GM21381 (cell line): ENCODE measurements around the gene ZNF57.
"Not testable (repeated sequence)": the region's sequence is repeated elsewhere in the genome, so short reads cannot be mapped to it uniquely, and the experiment has no call there.

Experiments used
- ATAC-seq: cut with Tn5 transposase; IDR thresholded peaks from one replicate; pipeline ENCODE4 v1.9.1; 2021; ENCODE audit warnings: mild to moderate bottlenecking, moderate library complexity; ENCODE audit not compliant: unreplicated experiment

ZNF57 gene

DNA sequence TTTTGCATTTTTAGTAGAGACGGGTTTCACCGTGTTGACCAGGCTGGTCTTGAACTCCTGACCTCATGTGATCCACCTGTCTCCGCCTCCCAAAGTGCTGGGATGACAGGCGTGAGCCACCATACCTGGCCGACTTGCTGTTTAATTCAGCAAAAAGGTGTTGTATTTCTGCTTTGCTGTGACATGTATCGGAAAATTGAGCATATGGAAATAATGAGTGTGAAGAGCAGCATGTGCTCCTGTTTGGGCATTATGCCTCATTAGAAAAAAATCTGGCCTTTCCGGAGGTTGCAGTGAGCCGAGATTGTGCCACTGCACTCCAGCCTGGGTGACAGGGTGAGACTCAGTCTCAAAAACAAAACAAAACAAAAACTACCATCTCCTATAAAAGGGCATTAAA is 10.2 kb upstream of the ZNF57 start:
- ATAC-seq: not testable (repeated sequence)

DNA sequence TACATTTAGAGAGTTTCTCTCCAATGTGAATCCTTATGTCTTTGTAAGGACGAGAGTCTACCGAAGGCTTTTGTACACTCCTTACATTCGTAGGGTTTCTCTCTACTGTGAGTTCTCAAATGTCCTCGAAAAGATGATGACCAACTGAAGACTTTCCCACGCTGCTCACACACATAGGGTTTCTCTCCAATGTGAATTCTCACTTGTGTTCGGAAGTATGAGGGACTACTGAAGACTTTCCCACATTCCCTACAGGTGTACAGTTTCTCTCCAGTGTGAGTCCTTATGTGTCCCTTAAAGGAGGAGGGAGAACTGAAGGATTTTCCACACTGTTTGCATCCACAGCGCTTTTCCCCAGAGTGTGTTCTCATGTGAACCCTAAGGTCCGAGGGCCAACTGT is 4.0 kb upstream of the ZNF57 start:
- no peak for ATAC-seq

DNA sequence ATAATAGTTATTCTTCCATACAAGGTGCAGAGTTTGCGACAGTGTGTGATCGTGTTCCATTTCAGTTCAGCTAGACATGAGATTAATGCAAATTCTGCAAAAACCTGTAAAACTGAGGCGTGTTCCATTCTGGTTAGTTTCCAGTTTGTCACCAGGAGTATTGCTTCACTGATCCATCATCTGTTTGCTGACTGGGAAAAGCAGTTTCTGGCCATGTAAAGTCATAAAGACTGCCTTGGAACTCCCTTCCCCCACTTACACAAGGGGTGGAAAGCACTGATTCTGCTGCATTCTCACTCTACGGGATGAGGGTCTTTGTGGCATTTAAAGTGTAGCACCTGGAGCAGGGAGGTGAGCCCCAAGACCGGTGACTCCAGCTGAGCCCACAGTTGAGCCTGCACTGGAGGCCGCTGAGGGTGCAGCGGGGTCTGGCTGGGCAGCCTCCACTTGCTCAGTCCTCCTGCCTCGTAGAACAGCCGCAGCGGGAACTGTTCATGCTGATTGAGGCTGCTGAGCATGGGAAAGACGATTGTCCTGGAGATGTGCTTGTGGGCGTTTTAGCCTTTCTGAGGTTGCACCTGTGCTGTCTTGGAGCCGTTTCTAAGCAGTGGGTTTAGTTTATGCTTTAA is 2.0 kb downstream of the ZNF57 start:
- no peak for ATAC-seq

DNA sequence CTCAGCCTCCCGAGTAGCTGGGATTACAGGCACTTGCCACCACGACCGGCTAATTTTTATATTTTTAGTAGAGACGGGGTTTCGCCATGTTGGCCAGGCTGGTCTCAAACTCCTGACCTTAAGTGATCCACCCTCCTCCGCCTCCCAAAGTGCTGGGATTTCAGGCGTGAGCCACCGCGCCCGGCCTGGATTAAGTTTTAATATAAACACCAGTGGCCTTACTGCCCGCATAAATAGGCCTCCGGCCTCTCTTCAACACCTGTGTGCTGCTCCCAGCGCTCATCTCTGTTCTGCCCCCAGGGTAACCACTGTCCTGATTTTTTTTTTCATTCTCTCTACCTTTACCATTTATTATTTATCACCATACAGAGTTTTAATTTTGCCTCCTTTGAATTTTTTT is 2.6 kb downstream of the ZNF57 start:
- not testable (repeated sequence) for ATAC-seq

DNA sequence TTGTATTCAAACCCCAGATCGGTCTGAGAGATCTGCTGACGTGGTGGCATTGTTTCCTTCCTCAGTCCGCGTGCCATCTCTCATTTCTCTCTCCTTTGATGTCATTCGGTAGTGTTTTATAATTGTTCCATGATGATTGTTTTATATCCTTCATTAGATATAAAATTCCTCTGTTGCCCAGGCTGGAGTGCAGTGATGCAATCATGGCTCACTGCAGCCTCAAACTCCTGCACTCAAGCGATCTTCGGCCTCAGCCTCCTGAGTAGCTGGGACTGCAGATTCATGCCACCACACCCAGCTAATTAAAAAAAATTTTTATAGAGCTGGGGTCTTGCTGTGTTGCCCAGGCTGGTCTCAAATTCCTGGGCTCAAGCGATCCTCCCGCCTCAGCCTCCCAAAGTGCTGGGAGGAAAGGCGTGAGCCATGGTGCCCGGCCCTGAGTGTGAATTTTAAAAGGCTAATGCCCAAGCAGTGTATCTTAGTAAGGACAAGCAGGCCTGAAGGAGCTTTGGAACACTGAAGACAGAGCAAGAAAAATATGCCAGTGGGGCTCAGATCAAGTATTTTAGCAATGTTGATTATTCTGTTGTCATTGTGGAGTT is 5.3 kb downstream of the ZNF57 start:
- ATAC-seq: no peak

DNA sequence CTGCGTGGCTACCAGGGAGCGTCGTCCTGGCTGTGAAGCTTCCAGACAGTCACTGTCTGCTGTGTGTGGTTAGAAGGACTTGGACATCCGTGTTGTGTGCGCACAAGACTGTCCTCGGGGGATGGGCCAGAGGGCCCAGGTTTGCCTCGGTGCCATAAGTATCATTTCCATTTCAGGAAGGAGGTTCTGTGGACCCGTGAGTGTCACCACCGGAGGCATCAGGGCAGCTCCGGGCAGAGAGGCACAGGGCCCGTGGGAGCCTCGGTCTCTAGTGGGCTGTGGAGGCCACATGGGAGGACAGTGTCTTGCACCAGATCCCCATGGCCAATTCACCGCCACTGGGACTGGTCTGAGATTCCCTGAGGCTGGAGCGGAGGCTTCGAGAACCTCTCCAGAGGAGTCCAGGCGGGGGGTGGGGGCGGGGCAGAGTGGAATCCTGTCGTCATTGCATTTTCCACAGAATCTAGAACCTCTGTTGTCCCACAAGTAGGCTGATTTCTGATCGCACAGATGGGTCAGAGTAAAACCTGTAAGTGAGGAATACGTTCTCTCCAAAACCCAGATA is 6.0 kb downstream of the ZNF57 start:
- ATAC-seq: no peak

DNA sequence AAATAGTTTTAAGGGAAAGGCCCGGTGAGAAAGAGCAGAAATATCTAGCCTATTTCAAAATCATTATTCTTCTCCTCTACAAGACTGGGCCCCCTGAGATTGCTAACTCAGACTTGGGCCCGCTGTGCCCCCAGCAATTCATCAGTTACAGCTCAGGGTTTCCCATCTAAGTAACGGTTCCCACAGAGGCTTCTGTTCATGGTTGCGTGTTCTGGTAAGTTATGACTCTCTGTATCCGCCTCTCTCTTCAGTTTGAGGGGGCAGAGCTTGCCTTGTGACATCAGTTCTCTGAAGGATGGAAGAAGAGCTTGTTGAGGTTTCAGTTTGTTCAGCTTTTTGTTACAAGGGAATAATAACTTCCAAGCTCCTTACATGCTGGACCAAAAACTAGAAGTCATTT is 11.6 kb downstream of the ZNF57 start:
- no peak for ATAC-seq

DNA sequence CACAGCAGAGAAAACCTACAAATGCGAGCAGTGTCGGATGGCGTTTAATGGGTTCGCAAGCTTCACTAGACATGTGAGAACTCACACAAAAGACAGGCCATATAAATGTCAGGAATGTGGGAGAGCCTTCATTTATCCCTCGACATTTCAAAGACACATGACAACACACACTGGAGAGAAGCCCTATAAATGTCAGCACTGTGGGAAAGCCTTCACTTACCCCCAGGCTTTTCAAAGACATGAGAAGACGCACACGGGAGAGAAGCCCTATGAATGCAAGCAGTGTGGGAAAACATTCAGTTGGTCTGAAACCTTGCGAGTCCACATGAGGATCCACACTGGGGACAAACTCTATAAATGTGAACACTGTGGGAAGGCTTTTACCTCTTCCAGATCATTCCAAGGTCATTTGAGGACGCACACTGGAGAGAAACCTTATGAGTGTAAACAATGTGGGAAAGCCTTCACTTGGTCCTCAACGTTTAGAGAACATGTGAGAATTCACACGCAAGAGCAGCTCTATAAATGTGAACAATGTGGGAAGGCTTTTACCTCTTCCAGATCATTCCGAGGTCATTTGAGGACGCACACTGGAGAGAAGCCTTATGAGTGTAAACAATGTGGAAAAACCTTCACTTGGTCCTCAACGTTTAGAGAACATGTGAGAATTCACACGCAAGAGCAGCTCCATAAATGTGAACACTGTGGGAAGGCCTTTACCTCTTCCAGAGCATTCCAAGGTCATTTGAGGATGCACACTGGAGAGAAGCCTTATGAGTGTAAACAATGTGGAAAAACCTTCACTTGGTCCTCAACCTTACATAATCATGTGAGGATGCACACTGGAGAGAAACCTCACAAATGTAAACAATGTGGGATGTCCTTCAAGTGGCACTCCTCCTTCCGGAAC is 16.8 kb downstream of the ZNF57 start:
- no peak for ATAC-seq

DNA sequence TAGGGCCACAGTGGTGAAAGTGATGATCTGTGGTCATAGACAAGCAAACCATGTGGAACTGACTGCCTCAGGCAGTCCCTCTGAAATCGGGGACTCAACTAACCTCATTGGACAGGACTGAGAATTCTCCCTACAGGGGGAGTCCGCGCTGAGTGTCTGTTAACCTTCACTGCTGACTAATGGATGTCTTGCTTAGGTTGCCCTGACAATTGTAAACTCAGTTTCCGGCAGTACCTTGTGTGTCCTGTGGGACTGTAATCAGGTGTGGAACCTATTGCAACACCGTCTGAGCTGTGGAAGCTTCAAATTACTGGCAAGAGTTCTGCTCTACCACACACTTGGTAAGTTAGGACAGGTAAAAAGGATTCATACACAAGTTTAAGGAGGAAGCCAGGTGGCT is 22.3 kb downstream of the ZNF57 start:
- ATAC-seq: no peak

DNA sequence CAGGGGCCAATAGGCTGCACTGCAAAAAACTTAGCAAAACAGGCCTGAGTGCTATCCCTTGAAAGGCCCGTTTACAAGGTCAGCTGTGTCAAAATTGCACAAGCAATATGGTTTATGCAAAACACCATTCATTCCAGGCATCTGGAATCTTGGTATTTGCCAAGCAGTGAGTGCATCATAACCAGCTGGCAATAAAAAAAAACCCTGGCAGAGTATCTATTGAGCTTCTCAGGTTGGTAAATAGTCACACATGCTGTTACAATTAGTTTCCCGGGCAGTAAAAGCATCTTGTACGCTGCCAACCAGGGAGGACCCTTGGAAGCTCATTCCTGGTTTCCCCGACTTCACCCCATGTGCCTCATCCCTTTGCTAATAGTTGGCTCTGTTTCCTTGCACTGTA is 22.8 kb downstream of the ZNF57 start:
- ATAC-seq: no peak

DNA sequence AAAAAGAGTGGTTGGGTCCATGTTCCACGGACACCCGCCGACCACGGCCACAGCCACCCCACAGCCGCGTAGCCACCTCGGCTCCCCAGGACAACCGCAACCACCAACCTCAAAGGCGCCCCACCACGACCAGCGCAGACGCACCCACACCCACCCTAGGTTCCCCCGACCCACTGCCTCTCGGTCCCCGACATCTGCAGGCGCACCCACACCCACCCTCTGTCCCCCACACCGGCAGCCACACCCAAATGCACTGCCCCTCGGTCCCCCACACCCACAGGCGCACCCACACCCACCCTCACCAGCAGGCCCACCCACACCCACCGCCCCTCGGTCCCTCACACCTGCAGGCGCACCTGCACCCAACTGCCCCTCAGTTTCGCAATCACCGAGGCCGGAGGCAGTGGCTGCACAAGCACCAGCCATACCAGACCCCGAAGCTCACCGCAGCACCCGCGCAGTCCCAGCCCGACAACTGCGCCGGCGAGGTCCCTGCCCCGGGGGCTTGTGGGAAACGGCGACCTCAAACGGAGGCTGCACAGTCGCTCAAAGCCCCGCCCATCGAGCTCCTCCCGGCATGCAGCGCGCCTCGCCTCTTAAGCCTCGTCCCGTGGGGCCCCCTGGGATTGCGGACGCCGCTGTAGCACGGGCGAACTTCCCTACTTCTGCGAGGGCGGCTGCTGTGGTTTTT is 25.8 kb downstream of the ZNF57 start:
- ATAC-seq: no peak

DNA sequence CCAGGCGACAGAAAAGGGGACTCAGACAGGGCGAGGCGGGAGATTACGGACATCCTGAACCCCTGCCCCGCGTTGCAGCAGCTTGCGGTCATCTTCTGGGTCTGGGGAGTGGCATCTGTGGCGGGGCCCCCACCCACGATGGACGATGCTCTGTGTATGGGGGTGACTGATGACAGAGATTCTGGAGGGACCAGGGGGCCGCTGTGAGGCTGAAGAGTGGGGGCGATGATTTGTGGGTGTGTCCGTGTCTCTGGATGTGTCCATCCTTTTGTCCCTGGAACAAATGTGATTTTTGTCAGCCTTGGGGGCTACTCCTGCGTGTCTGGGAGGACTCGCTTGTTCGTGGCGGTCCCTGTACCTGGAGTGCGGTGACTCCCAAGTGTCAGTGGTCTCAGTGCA is 26.3 kb downstream of the ZNF57 start:
- ATAC-seq: no peak

DNA sequence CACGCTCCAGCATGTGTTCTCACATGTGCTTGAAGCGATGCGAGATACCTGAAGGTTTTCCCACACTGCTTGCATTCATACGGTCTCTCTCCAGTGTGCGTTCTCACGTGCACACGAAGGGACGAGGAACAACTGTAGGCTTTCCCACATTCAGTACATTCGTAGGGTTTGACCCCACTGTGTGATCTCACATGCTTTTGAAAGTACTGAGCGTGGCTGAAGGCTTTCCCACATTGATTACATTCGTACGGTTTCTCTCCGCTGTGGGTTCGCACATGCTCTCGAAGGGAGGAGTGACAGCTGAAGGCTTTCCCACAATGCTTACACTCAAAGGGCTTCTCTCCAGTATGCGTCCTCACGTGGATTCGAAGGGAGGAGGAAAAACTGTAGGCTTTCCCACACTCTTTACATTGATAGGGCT is 32.8 kb downstream of the ZNF57 start:
- ATAC-seq: no peak

DNA sequence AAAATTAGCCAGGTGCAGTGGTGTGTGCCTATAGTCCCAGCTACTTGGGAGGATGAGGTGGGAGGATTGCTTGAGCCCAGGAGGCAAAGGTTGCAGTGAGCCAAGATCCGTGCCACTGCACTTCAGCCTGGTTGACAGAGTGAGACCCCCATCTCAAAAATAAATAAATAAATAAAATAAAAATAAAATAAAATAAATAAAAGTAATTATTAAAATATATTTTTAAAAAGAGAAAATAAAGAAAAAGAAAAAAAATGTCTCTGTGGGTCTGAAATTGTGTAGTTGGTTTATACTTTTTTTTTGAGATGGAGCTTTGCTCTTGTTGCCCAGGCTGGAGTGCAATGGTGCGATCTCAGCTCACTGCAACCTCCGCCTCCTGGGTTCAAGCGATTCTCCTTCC is 35.1 kb downstream of the ZNF57 start:
- ATAC-seq: not testable (repeated sequence)

DNA sequence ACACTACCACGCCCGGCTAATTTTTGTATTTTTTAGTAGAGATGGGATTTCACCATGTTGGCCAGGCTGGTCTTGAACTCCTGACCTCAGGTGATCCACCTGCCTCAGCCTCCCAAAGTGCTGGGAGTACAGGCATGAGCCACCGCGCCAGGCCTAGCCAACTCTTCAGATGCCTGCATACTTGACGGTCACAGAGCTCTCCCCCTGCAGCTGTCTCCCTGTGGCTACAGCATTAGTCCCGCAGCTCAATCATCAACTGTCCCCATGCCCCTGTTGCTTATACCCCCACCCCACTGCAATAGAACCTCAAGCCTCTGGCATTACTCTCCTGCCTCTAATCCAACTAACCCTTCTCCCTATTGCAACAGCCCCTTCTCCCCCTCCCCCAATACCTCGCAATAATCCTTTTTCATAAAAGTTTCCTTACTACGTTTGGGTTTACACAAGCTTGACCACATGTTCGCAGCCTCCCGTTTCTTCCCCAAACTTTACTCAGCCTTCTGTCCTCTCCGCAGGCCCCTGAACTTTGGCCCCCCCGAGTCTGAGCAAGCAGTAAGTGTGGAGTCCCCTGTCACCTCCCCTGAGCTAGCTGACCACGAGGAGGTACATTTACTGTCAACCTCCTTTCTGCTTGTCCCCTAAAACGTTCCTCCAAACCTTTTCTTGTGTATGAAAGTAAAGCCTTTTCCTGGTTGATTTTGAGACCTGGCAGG is 42.4 kb downstream of the ZNF57 start:
- ATAC-seq: no peak

DNA sequence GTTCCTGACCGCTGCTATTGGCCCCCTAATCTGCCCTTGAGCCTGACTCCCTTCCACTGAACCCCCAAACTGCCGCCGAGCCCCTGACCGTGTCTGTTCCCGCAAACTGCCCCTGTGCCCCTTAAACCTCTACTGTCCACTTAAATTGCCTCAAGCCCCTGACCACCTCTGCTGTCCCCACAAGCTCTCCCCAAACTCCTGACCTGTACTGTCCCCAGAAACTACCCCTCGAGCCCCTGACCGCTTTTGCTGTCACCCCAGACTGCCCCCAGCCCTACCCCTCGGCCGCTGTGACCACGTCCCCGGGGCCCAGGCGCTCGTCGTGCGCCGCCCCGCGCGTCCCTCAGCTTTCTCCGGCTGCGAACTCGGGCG is 43.7 kb downstream of the ZNF57 start:
- no peak for ATAC-seq

DNA sequence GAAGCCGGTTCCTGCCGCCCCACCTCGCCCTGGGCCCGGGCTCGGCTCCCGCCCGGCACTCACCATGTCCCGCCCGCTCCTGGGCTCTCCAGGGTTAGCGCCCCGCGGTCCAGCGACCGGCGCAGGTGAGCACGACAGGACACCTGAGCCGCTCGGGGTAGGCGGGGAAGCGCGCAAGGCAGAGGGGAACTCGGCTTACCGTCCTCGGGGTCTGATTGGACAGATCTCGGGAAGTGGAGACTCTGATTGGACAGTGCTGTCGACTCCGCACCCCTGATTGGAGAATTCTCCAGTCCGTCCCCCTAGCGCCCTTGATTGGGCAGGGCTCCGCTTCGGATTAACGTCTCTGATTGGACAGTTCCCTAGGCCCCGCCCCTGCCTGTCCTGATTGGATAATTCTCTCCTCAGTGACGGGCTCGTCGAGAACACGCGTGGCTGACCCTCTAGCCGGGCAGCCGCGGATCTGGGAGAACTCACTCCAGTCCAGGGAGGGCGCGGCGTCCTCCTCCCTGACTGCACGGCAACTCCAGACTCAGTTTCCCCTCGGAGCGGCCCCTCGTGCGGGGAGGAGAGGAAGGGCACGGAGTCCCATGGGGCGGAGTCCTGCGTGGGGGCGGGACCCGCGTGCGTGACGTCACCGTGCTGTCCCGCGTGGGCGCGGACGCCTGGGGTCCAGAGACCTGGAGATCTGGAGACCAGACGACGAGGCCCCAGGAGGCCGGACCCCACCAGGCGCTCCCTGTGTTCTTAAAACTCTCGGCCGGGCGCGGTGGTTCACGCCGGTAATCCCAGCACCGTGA is 44.2 kb downstream of the ZNF57 start, which contains the start of gene ZNF77:
Gene ZNF77, minus strand, starts transcription at position 197 of the 800 bp plus-strand sequence. Its CDS starts 131 bp downstream, at position 66.
- ATAC-seq: peak; percentile 96

DNA sequence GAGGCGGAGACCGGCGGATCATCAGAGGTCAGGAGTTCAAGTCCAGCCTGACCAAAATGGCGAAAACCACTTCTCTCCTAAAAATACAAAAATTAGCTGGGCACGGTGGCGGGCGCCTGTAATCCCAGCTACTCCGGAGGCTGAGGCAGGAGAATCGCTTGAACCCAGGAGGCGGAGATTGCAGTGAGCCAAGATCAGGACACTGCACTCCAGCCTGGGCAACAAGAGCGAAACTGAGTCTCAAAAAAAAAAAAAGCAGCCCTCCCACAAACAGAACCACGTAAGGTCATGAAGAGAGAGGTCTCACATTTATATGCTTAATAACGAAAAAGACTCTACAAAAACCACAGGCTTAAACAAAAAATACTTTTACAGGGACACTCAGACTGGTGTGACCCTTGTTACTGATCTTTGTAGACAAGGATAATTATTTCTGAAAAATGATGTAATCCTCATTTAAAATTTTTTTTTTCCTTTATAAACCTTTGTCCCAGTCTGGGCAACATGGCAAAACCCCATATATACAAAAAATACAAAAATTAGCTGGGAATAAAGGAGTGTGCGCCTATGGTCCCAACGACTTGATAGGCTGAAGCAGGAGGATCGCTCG is 45.0 kb downstream of the ZNF57 start:
- ATAC-seq: no peak

DNA sequence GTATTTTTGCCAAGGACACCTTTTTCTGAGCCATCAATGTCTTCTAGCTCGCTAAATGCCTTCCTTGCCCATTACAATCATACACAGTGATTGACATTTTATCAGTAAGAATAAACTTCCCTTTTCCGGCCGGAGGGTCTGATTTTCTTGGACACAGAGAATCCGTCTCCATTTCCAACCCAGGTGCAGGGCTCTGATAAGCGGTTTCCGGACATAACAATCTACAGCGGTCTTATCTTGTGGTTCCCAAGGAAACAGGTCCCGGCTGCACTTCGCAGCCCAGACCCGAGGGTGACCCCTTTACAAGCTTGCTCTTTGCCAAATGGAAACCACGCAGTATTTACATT is 49.2 kb downstream of the ZNF57 start:
- ATAC-seq: no peak
